ENCODE data around the gene UMOD. TPM values are rescaled to one million over a fixed set of nuclear protein-coding genes. Genes with fewer than 3 reads are reported as not detected.

UMOD gene
- total RNA-seq, 1 experiment from 2014 or later, result not detected

- no peaks in the 10 kb centered on the region for H3K79me2 ChIP-seq (ENCODE audit: low read depth)
- no peaks in the 10 kb centered on the region for H3K36me3 ChIP-seq (ENCODE audit: low read depth)
- TF ChIP-seq CTCF (conservative IDR thresholded peaks at IDR 0.05) (no peak), EZH2 (IDR thresholded peaks at IDR 0.05; ENCODE audit: low read depth) (no peak)
- H3K9me2 ChIP-seq (ENCODE audit: insufficient read depth), result no peaks in the 10 kb centered on the region
- H3K9me3 ChIP-seq (ENCODE audit: insufficient read depth, low read depth), result no peaks in the 10 kb centered on the region
- H3K4me1 ChIP-seq (replicated peaks; ENCODE audit: insufficient read depth), result no peaks in the 10 kb centered on the region
- H4K20me1 ChIP-seq (ENCODE audit: insufficient read depth), result no peaks in the 10 kb centered on the region
- ChIA-PET POLR2A (ENCODE audit: unreplicated experiment) (no interaction called here), CTCF (no interaction called here)
- no TSS peak for BruUV-seq (replicated peaks)
- no peak for DNase-seq
- no peaks in the 10 kb centered on the region for H3F3A ChIP-seq (ENCODE audit: insufficient read depth, low read depth)
- no peak overlapping the region for H2AFZ ChIP-seq
- intact Hi-C loops (cut with micrococcal nuclease; ENCODE audit: unreplicated experiment), result no loop called here
- H3K27ac ChIP-seq, result no peak overlapping the region
- no peak overlapping the region for H3K4me2 ChIP-seq
- H3K4me3 ChIP-seq, result no peak overlapping the region
- no peaks in the 10 kb centered on the region for H3K27me3 ChIP-seq (ENCODE audit: insufficient read depth, low read depth)
Measured at GRCh38 chr16:20372701-20373100, 20.2 kb upstream of the UMOD start.

- Histone ChIP-seq H3K4me1 (replicated peaks; ENCODE audit: insufficient read depth) (no peaks in the 10 kb centered on the region), H3K36me3 (ENCODE audit: low read depth) (no peaks in the 10 kb centered on the region), H3K4me2 (no peak overlapping the region), H3K9me3 (ENCODE audit: insufficient read depth, low read depth) (no peaks in the 10 kb centered on the region), H3F3A (ENCODE audit: insufficient read depth, low read depth) (no peaks in the 10 kb centered on the region), H3K4me3 (no peak overlapping the region), H3K9me2 (ENCODE audit: insufficient read depth) (no peaks in the 10 kb centered on the region), H2AFZ (no peak overlapping the region), H3K27ac (no peak overlapping the region), H4K20me1 (ENCODE audit: insufficient read depth) (no peaks in the 10 kb centered on the region), H3K27me3 (ENCODE audit: insufficient read depth, low read depth) (no peaks in the 10 kb centered on the region; the same call in 1 of the 2 replicates), H3K79me2 (ENCODE audit: low read depth) (no peaks in the 10 kb centered on the region)
- intact Hi-C loops (cut with micrococcal nuclease; ENCODE audit: unreplicated experiment), result no loop called here
- no TSS peak for BruUV-seq (replicated peaks)
- no peak for TF ChIP-seq EZH2 (IDR thresholded peaks at IDR 0.05; ENCODE audit: low read depth)
- TF ChIP-seq CTCF (conservative IDR thresholded peaks at IDR 0.05), result no peak
- no peak for DNase-seq
- POLR2A ChIA-PET (ENCODE audit: unreplicated experiment), result no interaction called here
- CTCF ChIA-PET, result no interaction called here
Measured at GRCh38 chr16:20369452-20370054, 17.0 kb upstream of the UMOD start.

DNA sequence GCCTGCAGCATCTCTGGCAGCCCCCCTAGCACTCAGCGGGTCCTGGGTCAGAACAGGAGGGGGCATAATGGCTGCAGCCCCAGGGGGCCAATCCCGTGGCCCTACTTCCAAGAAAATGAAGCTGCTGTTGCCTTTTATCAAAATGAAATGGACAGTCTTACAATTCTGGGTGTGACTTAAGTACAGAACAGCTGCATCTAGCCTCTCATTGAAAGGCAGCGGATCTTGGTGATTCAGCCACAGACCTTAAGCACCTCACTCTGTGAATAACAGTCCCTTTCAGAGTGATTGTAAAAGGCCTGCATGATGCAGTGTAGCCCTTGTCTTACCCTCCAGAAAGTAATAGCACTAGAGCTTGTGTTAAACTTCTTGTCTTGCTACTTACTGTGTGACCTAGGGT lies 11.5 kb upstream of the UMOD start:
- no TSS peak for BruUV-seq (replicated peaks)
- Histone ChIP-seq H2AFZ (no peak overlapping the region), H3K4me3 (no peak overlapping the region), H3K4me2 (no peak overlapping the region), H3K36me3 (ENCODE audit: low read depth) (no peaks in the 10 kb centered on the region), H3K27ac (no peak overlapping the region), H3K9me2 (ENCODE audit: insufficient read depth) (no peaks in the 10 kb centered on the region), H3K4me1 (replicated peaks; ENCODE audit: insufficient read depth) (no peaks in the 10 kb centered on the region), H3F3A (ENCODE audit: insufficient read depth, low read depth) (no peaks in the 10 kb centered on the region), H4K20me1 (ENCODE audit: insufficient read depth) (no peaks in the 10 kb centered on the region), H3K27me3 (ENCODE audit: insufficient read depth, low read depth) (peaks cover 16% of the 10 kb centered on the region), H3K9me3 (ENCODE audit: insufficient read depth, low read depth) (no peaks in the 10 kb centered on the region), H3K79me2 (ENCODE audit: low read depth) (no peaks in the 10 kb centered on the region)
- CTCF ChIA-PET, result interaction anchor here (0.6 kb wide), 1 partner anchor 63 kb away, joined by 3 read pairs; no protein-coding TSS in a partner anchor
- POLR2A ChIA-PET (ENCODE audit: unreplicated experiment), result no interaction called here
- intact Hi-C loops (cut with micrococcal nuclease; ENCODE audit: unreplicated experiment), result no loop called here
- TF ChIP-seq EZH2 (IDR thresholded peaks at IDR 0.05; ENCODE audit: low read depth) (no peak), CTCF (conservative IDR thresholded peaks at IDR 0.05) (no peak)
- DNase-seq, result no peak
